HCT116 (cell line): ENCODE data around the gene CCDC148.

Source experiments
- POLR2A ChIP-seq: IDR thresholded peaks from 2 replicates; pipeline ENCODE4 v1.7.0; 2011; ENCODE audit warnings: borderline replicate concordance; ENCODE audit not compliant: insufficient read depth, insufficient read length; ENCODE audit errors: extremely low read depth
- POLR2AphosphoS5 ChIP-seq: IDR thresholded peaks from 2 replicates; pipeline ENCODE4 v1.6.1; 2011; ENCODE audit warnings: mild to moderate bottlenecking, low read depth, low read length, moderate library complexity
- SIN3A ChIP-seq: IDR thresholded peaks from 2 replicates; pipeline ENCODE4 v1.6.1; 2012; ENCODE audit warnings: low read depth
- SRF ChIP-seq: IDR thresholded peaks from 2 replicates; pipeline ENCODE4 v1.6.1; 2012; ENCODE audit warnings: low read depth

- TF ChIP-seq SRF (no peak), POLR2A (no peak), POLR2AphosphoS5 (no peak), SIN3A (no peak)
Measured at GRCh38 chr2:158486970-158487325, 30.4 kb upstream of the CCDC148 start.
